Measurements from ENCODE around the gene CTF1. TPM values are rescaled to one million over a fixed set of nuclear protein-coding genes. Genes with fewer than 3 reads are reported as not detected.

The CTF1 gene
- 0.13 and 0.14 TPM in 2 replicates for total RNA-seq

DNA sequence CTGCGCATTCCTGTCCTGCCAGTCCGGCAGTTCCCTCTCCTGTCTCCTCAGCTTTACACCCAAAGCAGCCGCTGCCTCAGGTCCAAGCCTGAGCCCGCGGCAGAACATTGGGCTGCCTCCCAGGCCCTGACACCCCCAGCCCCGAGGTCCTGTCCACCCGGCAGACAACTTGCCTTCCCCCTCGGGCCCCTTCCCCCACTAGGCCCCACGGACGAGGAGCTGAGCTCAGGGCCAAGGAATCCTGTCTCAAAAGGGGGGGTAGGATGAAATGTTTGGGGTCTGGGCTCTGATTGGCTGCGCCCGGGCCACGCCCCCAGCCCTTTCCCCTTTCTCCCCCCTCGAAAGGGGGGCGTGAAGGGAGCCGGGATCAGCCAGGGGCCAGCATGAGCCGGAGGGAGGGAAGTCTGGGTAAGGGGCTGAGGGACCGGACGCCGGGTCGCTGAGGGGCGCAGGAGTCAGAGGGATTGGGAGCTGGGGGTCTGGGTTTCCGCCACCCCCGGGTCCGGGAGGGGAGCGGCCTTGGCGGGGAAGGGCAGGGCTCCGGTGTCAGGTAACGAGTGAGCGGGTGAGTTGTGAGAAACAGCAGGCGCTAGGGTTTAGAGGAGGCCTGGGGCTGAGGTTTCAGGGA lies at the start of gene CTF1:
CTF1 (plus strand) TSS at position 354 of the 628 bp plus-strand sequence; CDS start at position 384, 30 bp downstream.

DNA sequence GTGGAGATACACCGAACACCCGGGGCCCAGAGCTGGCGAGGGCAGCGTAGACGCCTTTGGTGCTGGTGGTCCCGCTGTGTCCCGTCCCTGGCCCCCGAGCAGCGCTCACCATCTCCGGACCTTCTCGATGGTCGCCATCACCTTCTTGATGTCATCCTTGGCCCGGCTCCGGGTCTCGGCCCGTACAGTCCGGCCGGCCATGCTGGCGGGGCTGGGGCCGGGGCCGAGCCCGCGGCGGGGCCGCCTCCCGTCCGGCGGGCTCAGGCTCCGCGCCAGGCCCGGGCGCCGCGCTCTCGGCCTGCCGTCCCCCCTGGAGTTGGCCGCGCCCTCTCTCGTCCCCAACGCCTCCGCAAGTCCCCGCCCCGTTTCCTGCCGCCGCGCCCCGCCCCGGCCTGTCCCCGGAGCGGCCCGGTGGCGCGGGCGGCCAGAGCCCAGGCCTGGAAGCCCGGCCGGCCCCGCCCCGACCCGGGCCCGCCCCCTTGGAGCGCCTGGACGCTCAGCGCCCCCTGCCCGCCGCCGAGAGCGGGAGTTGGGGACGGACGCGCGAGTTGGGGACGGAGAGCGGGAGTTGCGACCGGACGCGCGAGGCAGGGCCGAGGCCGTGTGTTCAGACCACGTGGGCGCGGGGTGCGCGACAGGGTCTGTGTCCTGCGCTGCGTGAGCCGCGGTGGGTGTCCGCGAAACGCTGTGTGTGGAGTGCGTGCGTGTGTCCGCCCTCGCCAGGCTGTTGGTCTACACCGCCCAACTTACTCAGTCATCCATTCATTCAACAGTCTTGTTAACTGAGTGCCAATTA lies 2.5 kb upstream of the CTF1 start, which contains the start of gene BCL7C:
BCL7C (minus strand) TSS at position 334 of the 796 bp plus-strand sequence; CDS start at position 201, 133 bp downstream.

GRCh38 chr16:30923554-30924075 lies 27.2 kb downstream of the CTF1 start, which contains the start of gene FBXL19:
FBXL19 (plus strand) TSS chr16:30923572; CDS start chr16:30925755, 2,183 bp downstream.

GRCh38 chr16:30948667-30949649 lies 52.5 kb downstream of the CTF1 start, which contains the start of gene ORAI3:
ORAI3 (plus strand) TSS chr16:30949068; CDS start chr16:30949290, 222 bp downstream.

Small RNA genes within 50 kb of the gene (small RNA-seq; reads per million reads assigned to genes)
- gene AC135048.1 (not detected), gene MIR4519 (not detected), gene MIR762 (not detected)

Other genes starting within 250 kb of the CTF1 start
- 12.4 and 13.7 TPM in 2 replicates for gene PRR14, start 245.7 kb upstream of the CTF1 start, total RNA-seq
- gene FBRS, start 238.2 kb upstream of the CTF1 start, total RNA-seq: 23.7 and 30.1 TPM in 2 replicates
- gene SRCAP, start 197.4 kb upstream of the CTF1 start, total RNA-seq: 32.3 and 36.0 TPM in 2 replicates
- gene PHKG2, start 148.2 kb upstream of the CTF1 start, total RNA-seq: 21.4 and 22.1 TPM in 2 replicates
- gene CFAP119, start 134.6 kb upstream of the CTF1 start, total RNA-seq: 1.5 and 1.7 TPM in 2 replicates
- gene RNF40, start 134.3 kb upstream of the CTF1 start, total RNA-seq: 85.9 and 91.9 TPM in 2 replicates
- 10.6 and 11.6 TPM in 2 replicates for gene ZNF629, start 109.4 kb upstream of the CTF1 start, total RNA-seq
- gene BCL7C, start 2.5 kb upstream of the CTF1 start, total RNA-seq: 21.2 and 25.9 TPM in 2 replicates
- 20.6 and 33.5 TPM in 2 replicates for gene FBXL19, start 27.0 kb downstream of the CTF1 start, total RNA-seq
- 13.0 and 16.7 TPM in 2 replicates for gene ORAI3, start 52.5 kb downstream of the CTF1 start, total RNA-seq
- 7.0 and 7.8 TPM in 2 replicates for gene SETD1A, start 61.1 kb downstream of the CTF1 start, total RNA-seq
- 3.7 and 4.7 TPM in 2 replicates for gene HSD3B7, start 88.6 kb downstream of the CTF1 start, total RNA-seq
- 0.27 and 0.36 TPM in 2 replicates for gene STX1B, start 114.0 kb downstream of the CTF1 start, total RNA-seq
- 22.2 and 26.3 TPM in 2 replicates for gene STX4, start 136.9 kb downstream of the CTF1 start, total RNA-seq
- 6.6 and 8.9 TPM in 2 replicates for gene ZNF668, start 177.6 kb downstream of the CTF1 start, total RNA-seq
- 12.2 and 15.3 TPM in 2 replicates for gene ZNF646, start 177.8 kb downstream of the CTF1 start, total RNA-seq
- 1.1 and 1.5 TPM in 2 replicates for gene PRSS53, start 192.3 kb downstream of the CTF1 start, total RNA-seq
- gene VKORC1, start 198.2 kb downstream of the CTF1 start, total RNA-seq: 65.3 and 77.1 TPM in 2 replicates
- 42.0 and 51.4 TPM in 2 replicates for gene BCKDK, start 211.8 kb downstream of the CTF1 start, total RNA-seq
- gene KAT8, start 221.1 kb downstream of the CTF1 start, total RNA-seq: 24.1 and 31.4 TPM in 2 replicates
- not detected in 2 replicates for gene PRSS8, start 239.1 kb downstream of the CTF1 start, total RNA-seq